ENCODE results near the gene PGRMC2.
"Not testable (repeated sequence)": the region's sequence is repeated elsewhere in the genome, so short reads cannot be mapped to it uniquely, and the experiment has no call there.

PGRMC2 gene

DNA sequence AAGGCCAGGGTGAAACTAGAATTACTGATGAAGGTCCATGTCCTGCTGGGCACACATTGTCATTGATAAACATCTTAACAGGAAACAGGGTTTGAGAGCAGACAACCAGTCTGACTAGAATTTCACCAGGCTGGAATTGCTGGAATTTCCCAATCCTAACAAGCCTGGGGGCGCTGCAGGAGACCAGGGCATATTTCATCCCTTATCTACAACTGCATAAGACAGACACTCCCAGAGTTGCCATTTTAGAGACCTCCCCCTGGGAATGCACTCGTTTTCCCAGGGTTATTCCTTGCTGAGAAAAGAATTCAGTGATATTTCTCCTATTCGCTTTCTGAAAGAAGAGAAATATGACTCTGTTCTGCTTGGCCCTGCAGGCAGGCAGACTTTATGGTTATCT lies 22.1 kb downstream of the PGRMC2 start:
- not testable (repeated sequence) for DNase-seq

DNA sequence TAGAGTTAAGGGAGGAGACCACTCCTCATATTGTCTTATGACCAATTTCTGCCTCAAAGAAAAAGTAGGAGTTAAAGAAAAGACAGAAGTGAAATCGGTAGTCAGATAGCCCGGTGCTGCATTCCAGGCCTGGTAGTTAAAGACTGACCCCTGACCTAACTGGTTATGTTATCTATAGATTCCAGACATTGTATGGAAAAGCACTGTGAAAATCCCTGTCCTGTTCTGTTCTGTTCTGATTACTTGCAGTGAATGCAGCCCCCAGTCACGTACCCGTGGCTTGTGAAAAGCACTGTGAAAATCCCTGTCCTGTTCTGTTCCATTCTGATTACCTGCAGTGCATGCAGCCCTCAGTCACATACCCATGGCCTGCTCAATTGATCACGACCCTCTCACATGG lies 27.7 kb downstream of the PGRMC2 start:
- not testable (repeated sequence) for DNase-seq

DNA sequence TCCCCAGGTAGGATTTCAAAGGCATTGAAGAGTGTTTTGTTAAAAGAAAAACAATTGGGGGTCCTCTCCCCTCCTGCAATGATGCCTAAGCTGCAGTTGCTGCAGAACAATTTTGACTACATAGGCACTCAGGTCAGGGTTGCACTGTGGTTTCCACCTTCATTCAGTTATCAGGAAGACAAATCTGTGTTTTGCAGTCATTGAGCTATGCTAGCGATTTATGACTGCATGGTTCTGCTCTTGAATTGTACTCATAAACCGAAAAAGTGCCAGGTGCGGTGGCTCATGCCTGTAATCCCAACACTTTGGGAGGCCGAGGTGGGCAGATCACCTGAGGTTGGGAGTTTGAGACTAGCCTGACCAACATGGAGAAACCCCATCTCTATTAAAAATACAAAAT lies 29.4 kb downstream of the PGRMC2 start:
- DNase-seq: not testable (repeated sequence)

DNA sequence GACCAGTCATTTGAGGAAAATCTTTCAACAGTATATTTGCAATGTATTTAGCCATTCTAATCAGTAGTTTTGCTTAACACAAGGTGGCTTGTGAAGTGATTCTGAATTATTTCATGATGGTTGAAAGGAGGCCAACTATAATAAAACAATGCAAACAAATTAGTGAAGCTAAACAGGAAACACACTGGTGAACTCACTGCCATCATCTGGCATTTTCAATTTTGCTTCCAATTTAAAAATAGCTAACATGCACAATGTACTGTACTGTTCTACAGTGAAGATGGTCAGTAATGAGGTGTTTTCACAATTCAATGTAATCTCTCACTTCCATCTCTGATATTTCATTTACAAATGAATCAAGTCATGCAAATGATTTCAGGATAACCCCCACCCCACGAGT lies 31.1 kb downstream of the PGRMC2 start:
- DNase-seq: no peak

DNA sequence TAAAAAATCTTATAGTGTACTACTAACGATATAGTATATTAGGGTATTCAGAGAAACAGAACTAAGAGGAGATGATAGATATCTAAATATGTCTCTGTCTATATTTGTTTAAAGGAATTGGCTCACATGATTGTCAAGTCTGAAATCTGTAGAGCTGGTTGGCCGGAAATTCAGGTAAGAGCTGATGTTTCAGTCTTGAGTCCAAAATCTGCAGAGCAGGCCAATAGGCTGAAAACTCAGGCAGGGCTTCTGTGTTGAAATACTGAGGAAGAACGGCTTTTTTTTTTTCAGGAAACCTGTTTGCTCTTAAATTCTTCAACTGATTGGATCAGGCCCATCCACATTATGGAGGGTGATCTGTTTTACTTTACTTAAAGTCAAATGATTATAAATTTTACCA lies 31.7 kb downstream of the PGRMC2 start:
- DNase-seq: no peak

DNA sequence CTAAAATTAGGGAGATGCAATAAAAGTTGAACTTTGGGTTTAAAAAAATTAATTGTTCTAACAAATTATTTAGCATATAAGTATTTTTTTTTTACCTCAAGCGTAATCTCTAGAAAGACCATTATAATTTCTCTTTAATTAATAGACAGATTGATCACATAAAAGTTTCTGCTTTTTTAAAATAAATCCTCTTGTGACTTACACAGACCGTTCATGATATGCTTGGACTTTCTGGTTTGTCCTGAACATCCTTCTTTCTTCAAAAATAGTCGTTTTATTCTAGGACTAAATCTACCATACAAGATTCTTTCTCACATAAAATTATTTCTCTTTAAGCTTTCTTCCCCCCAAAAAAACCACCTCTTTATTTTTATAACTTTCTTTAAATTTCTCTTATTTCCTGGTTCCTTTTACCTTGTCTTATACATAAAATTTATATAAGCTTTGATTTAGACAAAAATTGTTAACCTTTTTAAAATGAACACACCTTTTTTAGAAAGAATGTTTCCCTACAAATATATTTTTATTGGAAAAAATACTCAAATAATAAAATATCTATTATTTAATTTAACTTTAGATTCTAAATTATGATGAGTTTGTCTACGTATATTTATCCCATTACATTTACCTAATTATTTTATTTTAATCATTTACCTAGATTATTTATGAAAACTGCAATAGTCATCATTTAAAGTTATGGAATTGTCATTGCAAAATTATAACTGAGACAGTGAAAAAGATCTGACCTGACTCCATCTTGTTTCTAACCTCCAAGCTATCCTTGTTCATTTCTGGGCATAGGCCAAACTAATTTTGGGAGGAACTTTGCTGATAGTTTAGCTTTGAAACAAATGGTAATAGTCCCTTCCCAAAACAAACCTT lies 37.6 kb downstream of the PGRMC2 start:
- DNase-seq: no peak

DNA sequence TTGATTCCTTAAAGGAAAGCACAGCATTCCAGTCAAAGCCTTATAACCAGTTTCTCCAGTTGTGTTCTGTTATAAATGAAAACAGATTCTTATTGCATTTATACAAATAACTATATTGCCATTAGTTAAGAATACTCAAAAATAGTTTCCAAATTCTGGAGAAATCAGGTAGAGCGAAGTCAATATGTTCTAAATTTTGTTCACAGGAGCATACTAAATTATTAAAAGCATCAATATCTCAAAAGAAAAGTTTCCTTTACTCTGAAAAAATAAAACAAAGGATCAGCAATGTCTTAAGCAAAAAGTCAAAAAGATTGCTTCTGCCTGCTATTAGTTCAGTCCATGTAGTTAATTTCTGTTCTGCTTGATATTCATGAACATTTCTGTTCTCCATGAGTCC lies 39.7 kb downstream of the PGRMC2 start:
- no peak for DNase-seq

DNA sequence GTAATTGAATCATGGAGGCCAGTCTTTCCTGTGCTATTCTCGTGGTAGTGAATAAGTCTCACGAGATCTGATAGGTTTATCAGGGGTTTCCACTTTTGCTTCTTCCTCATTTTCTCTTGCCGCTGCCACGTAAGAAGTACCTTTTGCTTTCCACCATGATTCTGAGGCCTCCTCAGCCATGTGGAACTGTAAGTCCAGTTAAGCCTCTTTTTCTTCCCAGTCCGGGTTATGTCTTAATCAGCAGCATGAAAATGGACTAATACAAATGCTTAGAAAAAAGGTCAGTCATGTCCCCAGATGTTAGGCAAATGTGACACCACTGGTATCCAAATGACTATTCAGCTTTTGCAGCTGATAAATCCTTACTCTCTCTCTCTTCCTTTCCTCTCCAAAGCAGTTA lies 42.2 kb downstream of the PGRMC2 start:
- DNase-seq: not testable (repeated sequence)

DNA sequence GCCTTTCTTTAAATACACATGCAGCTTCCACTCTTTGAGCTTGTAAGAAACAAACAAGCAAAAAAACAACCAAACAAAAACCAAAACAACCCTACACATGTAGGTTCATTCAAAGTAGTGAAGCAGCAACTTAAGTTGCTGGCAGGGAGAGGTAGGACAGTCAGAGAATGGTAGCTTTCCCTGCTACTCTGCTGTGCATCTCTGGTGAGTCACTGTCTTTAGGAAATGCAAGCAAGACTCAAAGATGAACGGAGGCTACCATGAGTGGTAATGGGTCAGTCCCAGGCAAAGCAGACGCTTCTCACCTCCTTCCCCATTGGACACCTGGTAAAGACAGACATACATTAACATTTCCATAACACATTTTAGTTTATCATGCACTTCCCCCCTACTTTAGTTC lies 43.2 kb downstream of the PGRMC2 start:
- no peak for DNase-seq

DNA sequence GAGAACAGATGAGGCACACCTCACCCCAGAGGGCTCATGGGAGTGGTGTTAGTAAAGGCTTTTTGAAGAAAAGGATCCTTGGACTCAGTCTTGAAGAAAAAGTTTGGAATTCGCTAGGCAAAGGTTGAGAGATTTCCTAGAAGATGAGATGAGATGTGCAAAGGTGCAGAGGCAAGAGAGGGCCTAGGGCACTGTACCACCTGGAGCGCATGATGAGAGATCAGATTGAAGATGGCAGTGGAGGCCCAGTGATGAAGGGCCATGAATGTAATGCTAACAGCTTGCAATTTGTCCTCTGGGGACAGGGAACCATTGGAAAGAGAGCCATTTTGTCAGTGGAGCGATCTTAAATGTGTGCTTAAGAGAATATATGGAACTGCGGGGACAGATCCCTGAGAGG lies 45.0 kb downstream of the PGRMC2 start:
- DNase-seq: no peak

DNA sequence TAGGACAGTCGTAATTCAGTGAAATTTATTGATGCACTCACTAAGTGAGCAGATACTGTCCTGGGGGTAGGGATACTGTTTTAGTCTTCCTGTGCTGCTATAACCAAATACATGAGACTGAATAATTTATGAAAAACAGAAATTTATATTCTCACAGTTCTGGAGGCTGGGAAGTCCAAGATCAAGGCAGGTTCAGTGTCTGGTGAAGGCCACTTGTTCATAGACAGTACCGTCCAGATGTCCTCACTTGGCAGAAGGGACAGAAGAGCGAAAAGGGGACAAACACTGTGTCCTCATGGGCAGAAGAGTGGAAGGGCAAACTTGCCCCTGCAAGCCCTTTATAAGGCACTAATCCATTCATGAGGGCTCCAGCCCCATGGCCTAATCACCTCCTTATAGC lies 45.6 kb downstream of the PGRMC2 start:
- DNase-seq: no peak

DNA sequence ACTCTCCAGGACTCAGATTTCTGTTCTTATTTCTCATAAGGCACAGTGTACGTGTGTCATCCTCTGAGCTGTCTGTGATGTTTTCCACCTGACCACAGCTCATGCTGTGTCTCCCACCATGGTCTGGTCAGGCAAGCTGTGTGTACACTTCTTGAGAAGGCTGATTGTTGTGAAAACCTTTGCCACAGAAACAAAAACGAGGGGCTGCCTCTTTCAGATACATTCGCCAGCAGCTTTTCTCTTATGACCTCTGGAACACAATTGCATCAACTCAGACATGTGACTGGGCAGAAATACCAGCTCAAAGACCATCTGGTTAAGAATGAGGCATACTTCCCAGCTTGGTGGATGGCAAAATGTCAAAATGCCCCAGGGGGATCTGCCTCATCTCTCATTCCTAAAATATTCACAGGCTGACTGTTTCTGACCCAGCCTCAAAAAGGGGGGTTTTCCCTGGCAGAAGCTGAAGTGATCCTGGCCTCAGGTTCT lies 46.1 kb downstream of the PGRMC2 start:
- DNase-seq: no peak

DNA sequence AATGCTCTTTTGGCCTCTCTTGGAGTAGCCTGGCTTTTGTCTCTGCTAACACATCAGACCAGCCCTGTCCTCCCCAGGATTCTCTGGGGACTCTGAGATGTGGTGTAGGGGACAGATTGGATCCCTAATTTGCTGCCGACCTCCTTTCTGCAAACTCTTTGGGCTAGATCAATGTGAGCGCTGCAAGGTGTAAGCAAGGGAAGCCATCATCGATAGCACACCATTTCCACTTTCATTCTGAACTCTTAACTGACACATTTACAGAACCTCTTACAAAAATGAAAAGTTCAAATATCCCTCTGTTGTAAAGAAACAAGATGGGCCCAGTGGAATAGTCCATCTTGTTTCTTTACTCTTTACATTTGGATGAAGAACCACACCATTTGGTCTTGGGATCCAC lies 46.6 kb downstream of the PGRMC2 start:
- DNase-seq: no peak

DNA sequence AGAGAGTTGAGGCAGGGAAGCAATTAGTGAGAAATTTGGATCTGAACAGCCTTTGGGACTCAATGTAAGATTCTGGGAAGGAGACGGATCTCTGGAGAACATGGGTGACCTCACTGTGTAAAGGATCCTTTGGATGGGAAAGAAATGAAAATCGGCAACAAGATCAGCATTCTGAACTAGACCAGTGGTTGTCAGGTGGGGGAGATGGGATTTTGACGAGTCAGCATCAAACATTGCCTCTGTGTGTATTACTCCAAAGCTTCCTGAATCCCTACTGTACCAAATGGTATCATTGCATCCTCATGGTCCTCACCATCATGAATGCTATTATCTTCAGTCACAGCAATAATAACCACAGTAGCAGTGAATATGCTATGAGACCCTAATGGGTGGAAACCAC lies 52.8 kb downstream of the PGRMC2 start:
- no peak for DNase-seq

DNA sequence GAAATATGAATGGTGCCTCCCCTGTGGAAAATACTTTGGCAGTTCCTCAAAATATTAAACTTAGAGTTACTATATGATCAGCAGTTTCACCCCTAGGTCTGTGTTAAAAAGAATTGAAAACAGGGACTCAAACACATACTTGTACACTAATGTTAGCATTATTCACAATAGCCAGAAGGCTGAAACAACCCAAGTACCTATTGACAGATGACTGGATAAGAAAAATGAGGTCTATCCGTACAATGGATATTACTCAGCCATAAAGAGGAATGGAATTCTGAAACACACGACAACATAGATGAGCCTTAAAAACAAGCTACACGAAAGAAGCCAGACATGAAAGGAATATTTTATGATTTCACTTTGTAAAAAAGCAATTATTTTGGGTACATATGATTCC lies 54.9 kb downstream of the PGRMC2 start:
- DNase-seq: no peak

DNA sequence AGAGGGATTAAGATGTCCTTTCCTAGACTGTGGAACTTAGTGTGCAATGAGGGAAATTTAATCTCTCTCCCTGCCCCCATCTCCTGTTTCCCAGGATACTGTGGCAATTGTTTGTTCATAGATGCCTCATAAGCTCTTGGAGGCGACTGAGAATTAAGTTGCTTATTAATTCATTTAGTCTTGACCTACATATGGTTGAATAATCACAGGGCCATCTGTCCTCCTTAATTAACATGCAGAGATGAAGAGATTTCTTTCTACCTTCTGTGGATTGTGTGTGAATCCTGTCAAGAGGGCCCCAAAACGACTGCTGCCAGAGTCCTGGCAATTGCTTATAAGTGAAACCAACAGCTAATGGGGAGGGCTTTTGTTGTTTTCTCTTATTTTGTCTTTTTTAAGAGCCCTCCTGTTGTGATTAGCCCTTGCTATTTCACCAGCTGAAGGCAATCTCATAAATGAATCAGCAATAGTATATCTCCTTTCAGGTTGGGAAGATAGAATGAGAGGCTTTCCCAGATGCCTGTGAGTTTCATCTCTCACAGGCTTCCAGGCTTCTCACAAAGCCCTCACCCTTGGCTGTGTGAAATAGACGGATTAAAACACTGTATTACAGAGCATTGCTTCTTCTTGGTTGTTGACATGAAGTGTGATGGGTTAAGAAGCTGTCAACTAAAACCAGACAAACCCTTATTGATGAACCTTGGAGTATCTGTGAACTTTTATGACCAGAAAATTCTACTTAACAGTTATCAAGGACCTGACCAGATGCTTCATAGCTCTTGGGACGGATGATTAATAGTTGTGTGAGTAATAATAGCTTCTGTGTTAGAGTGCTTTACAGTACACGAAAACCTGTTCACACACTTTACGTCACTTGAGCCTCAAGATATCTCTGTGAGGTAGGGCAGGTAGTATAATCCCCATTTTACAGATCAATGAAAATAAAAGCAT lies 58.5 kb downstream of the PGRMC2 start:
- DNase-seq: peak; percentile 65

DNA sequence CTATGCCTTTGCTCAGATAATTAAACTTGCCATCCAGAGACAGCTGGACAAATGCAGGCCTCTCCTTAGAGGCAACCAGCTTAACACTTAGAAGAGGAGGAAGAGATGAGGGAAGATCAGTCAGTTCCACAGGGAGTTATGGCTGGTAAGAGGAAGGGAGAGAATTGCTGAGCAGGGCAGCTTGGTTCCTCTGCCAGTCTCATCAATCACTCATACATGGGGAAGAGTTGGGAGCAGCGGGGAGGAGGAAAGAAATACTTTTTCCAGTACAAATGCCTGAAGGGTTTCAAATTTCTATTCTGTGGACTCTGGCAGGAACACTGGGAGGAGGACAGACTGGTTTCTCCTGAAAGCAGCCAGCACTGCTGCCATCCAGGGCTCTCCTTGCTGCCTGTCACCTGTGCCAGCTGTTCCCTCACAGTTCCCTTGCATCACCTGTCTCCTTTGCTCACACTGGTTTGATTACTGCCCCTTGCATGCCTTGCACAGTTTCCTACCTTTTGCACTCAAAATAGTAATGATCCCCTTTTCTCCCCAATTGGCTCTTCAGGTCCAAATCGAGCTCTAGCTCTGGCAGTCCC lies 59.5 kb downstream of the PGRMC2 start:
- peak; percentile 71 for DNase-seq

DNA sequence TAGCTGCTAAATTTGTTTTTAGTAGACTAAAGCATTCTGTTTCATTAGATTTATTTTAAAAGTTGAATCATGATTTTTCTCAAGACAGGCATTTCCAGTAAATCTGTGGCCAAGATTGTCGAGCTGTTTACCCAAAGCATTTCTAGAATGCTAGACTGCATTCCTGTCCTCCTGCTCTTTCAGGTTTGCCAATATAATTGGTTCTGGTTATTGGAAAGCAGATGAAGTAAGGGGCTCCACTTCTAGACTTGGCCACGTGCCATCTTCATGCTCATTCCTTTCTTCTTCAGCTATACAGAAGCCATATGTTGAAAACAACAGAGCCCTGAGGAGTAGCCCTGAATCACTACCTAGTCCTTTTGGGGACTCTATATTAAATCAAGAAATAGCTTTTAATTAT lies 62.5 kb downstream of the PGRMC2 start:
- peak; percentile 9 for DNase-seq

DNA sequence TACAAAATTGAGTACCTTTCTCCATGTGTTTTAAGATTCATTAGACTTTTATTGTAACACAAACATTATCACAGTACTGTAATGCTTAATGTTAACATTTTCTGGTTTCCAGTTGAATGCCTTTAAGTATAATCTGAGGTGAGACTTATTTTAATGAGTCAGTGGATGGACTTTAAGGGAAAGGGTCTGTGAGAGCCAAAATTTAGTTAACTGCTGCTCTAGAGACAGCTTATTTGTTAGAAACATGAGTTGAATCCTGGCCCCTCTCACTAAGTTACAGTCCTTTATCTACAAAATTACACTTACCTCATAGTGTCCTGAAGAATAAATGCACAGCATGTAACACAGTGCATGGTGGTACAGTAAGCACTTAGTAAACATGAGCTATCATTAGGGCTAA lies 66.0 kb downstream of the PGRMC2 start:
- DNase-seq: no peak

DNA sequence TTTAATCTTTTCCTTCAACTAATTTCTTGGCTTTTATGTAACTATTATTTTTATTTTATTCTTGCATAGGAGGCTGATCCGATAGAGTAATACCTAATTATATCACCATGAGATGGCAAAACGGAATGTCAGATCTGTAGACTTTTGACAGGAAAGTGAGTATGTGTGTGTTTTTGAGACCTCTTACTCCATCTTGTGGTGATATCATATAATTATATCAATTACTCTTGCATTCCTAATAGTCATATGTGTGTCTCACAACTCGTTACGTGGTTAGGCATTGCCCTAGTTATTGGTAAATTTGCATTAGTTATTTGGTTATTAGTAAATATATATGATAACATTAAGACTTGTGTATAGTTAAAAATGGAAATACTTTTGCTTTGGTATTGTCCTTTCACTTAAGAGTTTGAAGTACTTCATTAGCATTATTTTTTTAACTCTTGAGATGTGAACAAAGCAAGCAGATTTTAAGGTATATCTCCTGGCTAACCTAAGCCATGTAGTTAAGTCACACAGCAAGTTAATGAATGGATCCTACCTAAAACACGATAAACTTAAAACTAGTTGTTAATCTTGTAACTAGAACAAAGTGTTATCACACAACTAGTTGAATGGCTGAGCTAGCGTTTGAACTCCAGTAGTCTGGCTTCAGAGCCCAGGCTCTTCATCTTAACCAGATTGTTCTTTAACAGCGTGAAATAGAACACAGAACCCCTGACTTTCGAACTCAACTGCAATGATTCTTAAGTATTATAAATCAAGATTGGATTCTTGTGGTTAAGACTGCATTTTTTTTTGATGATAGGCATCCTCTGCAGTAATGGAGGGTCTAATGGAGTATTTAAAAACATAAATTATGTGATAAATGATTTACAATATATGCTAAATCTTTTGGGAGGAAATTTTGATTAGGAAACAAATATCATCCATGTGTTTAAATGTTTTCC lies 67.1 kb downstream of the PGRMC2 start:
- DNase-seq: peak; percentile 43
